ENCODE measurements around the gene MAFF. TPM values are rescaled to one million over a fixed set of nuclear protein-coding genes. Genes with fewer than 3 reads are reported as not detected.

Gene MAFF
- total RNA-seq, 5 donors from 2014 or later (not counting 1 experiment from before 2014, with no cell fraction given): 6.5 to 49.9 (median 9.6) TPM

GRCh38 chr22:38255697-38256096, 53.9 kb downstream of the MAFF start:
- H3K4me3 ChIP-seq (ENCODE audit: control insufficient read depth in 1 of 2, extremely low read depth in 1 of 2, low read length in 1 of 2): no peak overlapping the region
- H3K27ac Mint-ChIP-seq: no peak overlapping the region
- ChIA-PET POLR2A (no interaction called here), CTCF (interaction anchor here in 1 of 2 donors (0.6 kb wide), 1 partner anchor 658 kb away, joined by 3 read pairs; no protein-coding TSS in a partner anchor)
- no peak overlapping the region for H3K27ac ChIP-seq (ENCODE audit: low read length)
- H3K9me3 ChIP-seq: no peaks in the 10 kb centered on the region
- H3K27me3 ChIP-seq (replicated peaks in 1 of 2; ENCODE audit: control insufficient read depth in 2 of 2, extremely low read depth in 1 of 2, insufficient read depth in 2 of 2, low read length in 1 of 2): no peaks in the 10 kb centered on the region
- DNase-seq: no peak
- H3K4me1 Mint-ChIP-seq: peaks cover 13 to 23% (median 18%) of the 10 kb centered on the region in 3 donors
- H3K36me3 ChIP-seq (ENCODE audit: control insufficient read depth in 2 of 2, extremely low read depth in 1 of 2, insufficient read depth in 1 of 2, low read length in 1 of 2): peaks cover 0 to 3% of the 10 kb centered on the region in 2 donors
- H3K27me3 Mint-ChIP-seq: no peaks in the 10 kb centered on the region
- H3K4me3 Mint-ChIP-seq: no peak overlapping the region
- no peaks in the 10 kb centered on the region for H3K9me3 Mint-ChIP-seq
- H3K36me3 Mint-ChIP-seq: peaks cover 2% of the 10 kb centered on the region
- no peak for ATAC-seq (replicated peaks in 1 of 4)
- 100% methylated on average over 1 of the region's 2 CpGs for WGBS (ENCODE audit: insufficient coverage)
- peaks cover 2 to 10% of the 10 kb centered on the region in 2 experiments for H3K4me1 ChIP-seq (ENCODE audit: control insufficient read depth in 1 of 2, extremely low read depth in 1 of 2, insufficient read depth in 2 of 2, low read length in 2 of 2)

- Mint-ChIP-seq H3K4me3 (no peak overlapping the region), H3K27me3 (no peaks in the 10 kb centered on the region), H3K36me3 (peaks cover 1% of the 10 kb centered on the region), H3K4me1 (peaks cover 22 to 34% (median 31%) of the 10 kb centered on the region in 3 donors), H3K9me3 (no peaks in the 10 kb centered on the region), H3K27ac (no peak overlapping the region)
- H3K36me3 ChIP-seq (ENCODE audit: control insufficient read depth in 2 of 2, extremely low read depth in 1 of 2, insufficient read depth in 1 of 2, low read length in 1 of 2): peaks cover 0 to 3% of the 10 kb centered on the region in 2 donors
- peaks cover 2 to 13% of the 10 kb centered on the region in 2 experiments for H3K4me1 ChIP-seq (ENCODE audit: control insufficient read depth in 1 of 2, extremely low read depth in 1 of 2, insufficient read depth in 2 of 2, low read length in 2 of 2)
- ChIA-PET POLR2A (interaction anchor here in 1 of 2 donors (0.7 kb wide), 1 partner anchor 41 kb away, joined by 18 read pairs; no protein-coding TSS in a partner anchor), CTCF (interaction anchor here (0.6 to 0.7 kb wide), 2 partner anchors 15 to 217 kb away, joined by 3 to 5 read pairs; no protein-coding TSS in a partner anchor)
- DNase-seq (no peak), ATAC-seq (replicated peaks in 1 of 4) (no peak)
- H3K27me3 ChIP-seq (replicated peaks in 1 of 2; ENCODE audit: control insufficient read depth in 2 of 2, extremely low read depth in 1 of 2, insufficient read depth in 2 of 2, low read length in 1 of 2): no peaks in the 10 kb centered on the region
- no peak overlapping the region for H3K27ac ChIP-seq (ENCODE audit: low read length)
- no peaks in the 10 kb centered on the region for H3K9me3 ChIP-seq
- H3K4me3 ChIP-seq (ENCODE audit: control insufficient read depth in 1 of 2, extremely low read depth in 1 of 2, low read length in 1 of 2): no peak overlapping the region
- WGBS (ENCODE audit: insufficient coverage): 92% methylated on average over 4 of the region's 14 CpGs
Observed at GRCh38 chr22:38257181-38257580, 55.4 kb downstream of the MAFF start.

- WGBS (ENCODE audit: insufficient coverage): 83% methylated on average over 2 of the region's 4 CpGs
- H3K9me3 Mint-ChIP-seq: no peaks in the 10 kb centered on the region
- DNase-seq: no peak
- no peak overlapping the region for H3K27ac ChIP-seq (ENCODE audit: low read length)
- peaks cover 2 to 17% of the 10 kb centered on the region in 2 experiments for H3K4me1 ChIP-seq (ENCODE audit: control insufficient read depth in 1 of 2, extremely low read depth in 1 of 2, insufficient read depth in 2 of 2, low read length in 2 of 2)
- H3K27me3 ChIP-seq (replicated peaks in 1 of 2; ENCODE audit: control insufficient read depth in 2 of 2, extremely low read depth in 1 of 2, insufficient read depth in 2 of 2, low read length in 1 of 2): no peaks in the 10 kb centered on the region
- peaks cover 25 to 37% (median 34%) of the 10 kb centered on the region in 3 donors for H3K4me1 Mint-ChIP-seq
- H3K4me3 Mint-ChIP-seq: no peak overlapping the region
- no peaks in the 10 kb centered on the region for H3K9me3 ChIP-seq
- ChIA-PET CTCF (interaction anchor here in 1 of 2 donors (0.6 kb wide), 1 partner anchor 9 kb away, joined by 4 read pairs; no protein-coding TSS in a partner anchor), POLR2A (interaction anchor here in 1 of 2 donors (0.6 kb wide), 1 partner anchor 205 kb away, joined by 4 read pairs; no protein-coding TSS in a partner anchor)
- no peak for ATAC-seq (replicated peaks in 1 of 4)
- H3K27me3 Mint-ChIP-seq: no peaks in the 10 kb centered on the region
- H3K4me3 ChIP-seq (ENCODE audit: control insufficient read depth in 1 of 2, extremely low read depth in 1 of 2, low read length in 1 of 2): no peak overlapping the region
- peaks cover 3% of the 10 kb centered on the region for H3K36me3 Mint-ChIP-seq
- H3K27ac Mint-ChIP-seq: no peak overlapping the region
- no peaks in the 10 kb centered on the region for H3K36me3 ChIP-seq (ENCODE audit: control insufficient read depth in 2 of 2, extremely low read depth in 1 of 2, insufficient read depth in 1 of 2, low read length in 1 of 2)
Observed at GRCh38 chr22:38257650-38258250, 56.0 kb downstream of the MAFF start.

GRCh38 chr22:38258895-38259294, 57.1 kb downstream of the MAFF start:
- H3K9me3 ChIP-seq: no peaks in the 10 kb centered on the region
- CTCF ChIA-PET: no interaction called here
- Mint-ChIP-seq H3K27me3 (no peaks in the 10 kb centered on the region), H3K27ac (no peak overlapping the region), H3K9me3 (no peaks in the 10 kb centered on the region), H3K4me1 (peaks cover 29 to 44% (median 42%) of the 10 kb centered on the region in 3 donors), H3K4me3 (no peak overlapping the region), H3K36me3 (peaks cover 10% of the 10 kb centered on the region)
- H3K27me3 ChIP-seq (replicated peaks in 1 of 2; ENCODE audit: control insufficient read depth in 2 of 2, extremely low read depth in 1 of 2, insufficient read depth in 2 of 2, low read length in 1 of 2): no peaks in the 10 kb centered on the region
- H3K4me1 ChIP-seq (ENCODE audit: control insufficient read depth in 1 of 2, extremely low read depth in 1 of 2, insufficient read depth in 2 of 2, low read length in 2 of 2): peaks cover 2 to 17% of the 10 kb centered on the region in 2 experiments
- POLR2A ChIA-PET: no interaction called here
- H3K4me3 ChIP-seq (ENCODE audit: control insufficient read depth in 1 of 2, extremely low read depth in 1 of 2, low read length in 1 of 2): no peak overlapping the region
- DNase-seq (no peak), ATAC-seq (replicated peaks in 1 of 4) (no peak)
- H3K36me3 ChIP-seq (ENCODE audit: control insufficient read depth in 2 of 2, extremely low read depth in 1 of 2, insufficient read depth in 1 of 2, low read length in 1 of 2): no peaks in the 10 kb centered on the region
- 92% methylated on average over 3 of the region's 8 CpGs for WGBS (ENCODE audit: insufficient coverage)
- H3K27ac ChIP-seq (ENCODE audit: low read length): no peak overlapping the region

- Histone ChIP-seq H3K4me1 (ENCODE audit: control insufficient read depth in 1 of 2, extremely low read depth in 1 of 2, insufficient read depth in 2 of 2, low read length in 2 of 2) (peaks cover 2 to 17% of the 10 kb centered on the region in 2 experiments), H3K27ac (ENCODE audit: low read length) (no peak overlapping the region), H3K9me3 (no peaks in the 10 kb centered on the region), H3K4me3 (ENCODE audit: control insufficient read depth in 1 of 2, extremely low read depth in 1 of 2, low read length in 1 of 2) (no peak overlapping the region), H3K27me3 (replicated peaks in 1 of 2; ENCODE audit: control insufficient read depth in 2 of 2, extremely low read depth in 1 of 2, insufficient read depth in 2 of 2, low read length in 1 of 2) (no peaks in the 10 kb centered on the region), H3K36me3 (ENCODE audit: control insufficient read depth in 2 of 2, extremely low read depth in 1 of 2, insufficient read depth in 1 of 2, low read length in 1 of 2) (peaks cover 0 to 3% of the 10 kb centered on the region in 2 donors)
- peaks cover 29 to 45% (median 45%) of the 10 kb centered on the region in 3 donors for H3K4me1 Mint-ChIP-seq
- no peak overlapping the region for H3K27ac Mint-ChIP-seq
- POLR2A ChIA-PET: interaction anchor here in 1 of 2 donors (0.6 kb wide), 1 partner anchor 17 kb away, joined by 6 read pairs; no protein-coding TSS in a partner anchor
- no peak for ATAC-seq (replicated peaks in 1 of 4)
- no peaks in the 10 kb centered on the region for H3K27me3 Mint-ChIP-seq
- DNase-seq: no peak
- peaks cover 10% of the 10 kb centered on the region for H3K36me3 Mint-ChIP-seq
- CTCF ChIA-PET: no interaction called here
- H3K9me3 Mint-ChIP-seq: no peaks in the 10 kb centered on the region
- WGBS (ENCODE audit: insufficient coverage): 90% methylated on average over 3 of the region's 8 CpGs
- H3K4me3 Mint-ChIP-seq: no peak overlapping the region
Observed at GRCh38 chr22:38259370-38259769, 57.6 kb downstream of the MAFF start.

GRCh38 chr22:38260761-38261681, 59.2 kb downstream of the MAFF start:
- Histone ChIP-seq H3K4me3 (ENCODE audit: control insufficient read depth in 1 of 2, extremely low read depth in 1 of 2, low read length in 1 of 2) (no peak overlapping the region), H3K27ac (ENCODE audit: low read length) (peak overlapping the region; percentile 57), H3K4me1 (ENCODE audit: control insufficient read depth in 1 of 2, extremely low read depth in 1 of 2, insufficient read depth in 2 of 2, low read length in 2 of 2) (peaks cover 9 to 23% of the 10 kb centered on the region in 2 experiments), H3K36me3 (ENCODE audit: control insufficient read depth in 2 of 2, extremely low read depth in 1 of 2, insufficient read depth in 1 of 2, low read length in 1 of 2) (peaks cover 0 to 3% of the 10 kb centered on the region in 2 donors), H3K9me3 (no peaks in the 10 kb centered on the region), H3K27me3 (replicated peaks in 1 of 2; ENCODE audit: control insufficient read depth in 2 of 2, extremely low read depth in 1 of 2, insufficient read depth in 2 of 2, low read length in 1 of 2) (no peaks in the 10 kb centered on the region)
- DNase-seq (no peak), ATAC-seq (replicated peaks in 1 of 4) (no peak)
- Mint-ChIP-seq H3K4me3 (no peak overlapping the region), H3K36me3 (peaks cover 10% of the 10 kb centered on the region), H3K27ac (peak overlapping the region; percentile 48 to 81), H3K9me3 (no peaks in the 10 kb centered on the region), H3K27me3 (no peaks in the 10 kb centered on the region), H3K4me1 (peaks cover 38 to 57% (median 57%) of the 10 kb centered on the region in 3 donors)
- WGBS (ENCODE audit: insufficient coverage): 100% methylated on average over 1 of the region's 15 CpGs
- ChIA-PET CTCF (interaction anchor here in 1 of 2 donors (1.0 to 1.1 kb wide), 2 partner anchors 12 to 205 kb away, joined by 3 read pairs; no protein-coding TSS in a partner anchor), POLR2A (no interaction called here)

All from T-cell (primary cell).